ENCODE measurements around the gene PDE4D. TPM values are rescaled to one million over a fixed set of nuclear protein-coding genes. Genes with fewer than 3 reads are reported as not detected.

PDE4D gene
- total RNA-seq, 1 donor from 2014 or later: 44.8 TPM

- no peak for DNase-seq (ENCODE audit: low spot score in 2 of 2)
- no peak for TF ChIP-seq CTCF (IDR thresholded peaks at IDR 0.05)
- intact Hi-C loops (cut with DNase I): no loop called here
Observed at GRCh38 chr5:59533730-59534108, 359.8 kb downstream of the PDE4D start.

GRCh38 chr5:59532979-59533729 lies 360.4 kb downstream of the PDE4D start:
- DNase-seq (ENCODE audit: low spot score in 2 of 2): no peak
- Histone ChIP-seq H3K9me3 (no peaks in the 10 kb centered on the region), H3K36me3 (no peaks in the 10 kb centered on the region), H3K4me3 (no peak overlapping the region), H3K4me1 (no peaks in the 10 kb centered on the region), H3K27ac (no peak overlapping the region), H3K27me3 (no peaks in the 10 kb centered on the region)
- intact Hi-C loops (cut with DNase I): no loop called here
- TF ChIP-seq CTCF (IDR thresholded peaks at IDR 0.05): no peak

More at GRCh38 chr5:59533730-59534108, 359.8 kb downstream of the PDE4D start:
- no peak overlapping the region for H3K27ac ChIP-seq
- H3K9me3 ChIP-seq: no peaks in the 10 kb centered on the region
- no peak overlapping the region for H3K4me3 ChIP-seq
- no peaks in the 10 kb centered on the region for H3K27me3 ChIP-seq
- H3K4me1 ChIP-seq: no peaks in the 10 kb centered on the region
- no peaks in the 10 kb centered on the region for H3K36me3 ChIP-seq

GRCh38 chr5:59529239-59529638 lies 364.3 kb downstream of the PDE4D start:
- DNase-seq (ENCODE audit: low spot score in 2 of 2): no peak
- no peak overlapping the region for H3K4me3 ChIP-seq
- H3K9me3 ChIP-seq: no peaks in the 10 kb centered on the region
- no peaks in the 10 kb centered on the region for H3K4me1 ChIP-seq
- TF ChIP-seq CTCF (IDR thresholded peaks at IDR 0.05): no peak
- intact Hi-C loops (cut with DNase I): no loop called here
- H3K27me3 ChIP-seq: no peaks in the 10 kb centered on the region
- no peak overlapping the region for H3K27ac ChIP-seq
- no peaks in the 10 kb centered on the region for H3K36me3 ChIP-seq

- TF ChIP-seq CTCF (IDR thresholded peaks at IDR 0.05): no peak
- Histone ChIP-seq H3K27me3 (no peaks in the 10 kb centered on the region), H3K36me3 (no peaks in the 10 kb centered on the region), H3K27ac (no peak overlapping the region), H3K9me3 (no peaks in the 10 kb centered on the region), H3K4me3 (no peak overlapping the region), H3K4me1 (no peaks in the 10 kb centered on the region)
- intact Hi-C loops (cut with DNase I): no loop called here
- no peak for DNase-seq (ENCODE audit: low spot score in 2 of 2)
Observed at GRCh38 chr5:59528202-59528862, 365.2 kb downstream of the PDE4D start.

- intact Hi-C loops (cut with DNase I): no loop called here
- Histone ChIP-seq H3K4me3 (no peak overlapping the region), H3K27me3 (no peaks in the 10 kb centered on the region), H3K36me3 (no peaks in the 10 kb centered on the region), H3K27ac (no peak overlapping the region), H3K4me1 (no peaks in the 10 kb centered on the region), H3K9me3 (no peaks in the 10 kb centered on the region)
- TF ChIP-seq CTCF (IDR thresholded peaks at IDR 0.05): no peak
- DNase-seq (ENCODE audit: low spot score in 2 of 2): no peak
Observed at GRCh38 chr5:59525957-59526356, 367.6 kb downstream of the PDE4D start.
